Measurements from ENCODE around the gene RNF150.

- TF ChIP-seq EP300 (IDR thresholded peaks at IDR 0.05) (no peak), CTCF (IDR thresholded peaks at IDR 0.05) (no peak)
Observed at GRCh38 chr4:141140391-141141200, 7.3 kb upstream of the RNF150 start.
